RWPE2 (cell line): ENCODE results near the gene TH.

Experiments
- ATAC-seq: fragments of 200-7000 bp; cut with Tn5 transposase; 3 replicates; pipeline ENCODE4 v1.9.1; 2021; ENCODE audit warnings: low read depth
- DNase-seq: peaks from one replicate; pipeline ENCODE4 v3.0.0-alpha.2; 2020; ENCODE audit warnings: low spot score
- H3K27ac ChIP-seq: fragments of 450-650 bp; 2 replicates; pipeline ENCODE4 v1.5.1; 2017; ENCODE audit warnings: mild to moderate bottlenecking; ENCODE audit not compliant: poor library complexity, severe bottlenecking
- H3K27me3 ChIP-seq: fragments of 250-450 bp; sonication (Bioruptor Pico); 2 replicates; pipeline ENCODE4 v1.5.1; 2021; ENCODE audit warnings: mild to moderate bottlenecking, moderate library complexity; ENCODE audit not compliant: insufficient read depth, poor library complexity, severe bottlenecking
- H3K36me3 ChIP-seq: fragments of 250-450 bp; sonication (Bioruptor Pico); 2 replicates; pipeline ENCODE4 v1.5.1; 2020; ENCODE audit warnings: low read depth, mild to moderate bottlenecking, moderate library complexity
- H3K4me1 ChIP-seq: fragments of 250-450 bp; sonication (Bioruptor Pico); 2 replicates; pipeline ENCODE4 v1.5.1; 2021; ENCODE audit warnings: mild to moderate bottlenecking, moderate library complexity; ENCODE audit not compliant: insufficient read depth, poor library complexity, severe bottlenecking
- H3K4me3 ChIP-seq: fragments of 250-450 bp; sonication (Bioruptor Pico); 2 replicates; pipeline ENCODE4 v1.5.1; 2021; ENCODE audit warnings: mild to moderate bottlenecking, moderate library complexity; ENCODE audit not compliant: severe bottlenecking
- H3K9me3 ChIP-seq: fragments of 250-450 bp; sonication (Bioruptor Pico); 2 replicates; pipeline ENCODE4 v1.5.1; 2021; ENCODE audit warnings: mild to moderate bottlenecking, moderate library complexity; ENCODE audit not compliant: severe bottlenecking
- CTCF ChIP-seq: fragments of 450-650 bp; IDR thresholded peaks from one replicate; pipeline ENCODE4 v1.5.1; 2017; ENCODE audit warnings: mild to moderate bottlenecking, moderate library complexity; ENCODE audit not compliant: poor library complexity, severe bottlenecking

TH gene

GRCh38 chr11:2186669-2187279 lies 15.2 kb upstream of the TH start:
- no peaks in the 10 kb centered on the region for H3K9me3 ChIP-seq
- H3K4me3 ChIP-seq, result no peak overlapping the region
- no peak overlapping the region for H3K27ac ChIP-seq
- H3K27me3 ChIP-seq, result no peaks in the 10 kb centered on the region
- peak; percentile 45; the same call in 1 of the 3 replicates for ATAC-seq
- TF ChIP-seq CTCF, result peak; percentile 38
- no peaks in the 10 kb centered on the region for H3K36me3 ChIP-seq
- no peaks in the 10 kb centered on the region for H3K4me1 ChIP-seq
- no peak for DNase-seq

- H3K4me1 ChIP-seq, result peaks cover 10% of the 10 kb centered on the region
- no peaks in the 10 kb centered on the region for H3K27me3 ChIP-seq
- ATAC-seq, result no peak
- H3K4me3 ChIP-seq, result no peak overlapping the region
- TF ChIP-seq CTCF, result no peak
- no peaks in the 10 kb centered on the region for H3K9me3 ChIP-seq
- no peak for DNase-seq
- no peak overlapping the region for H3K27ac ChIP-seq
- H3K36me3 ChIP-seq, result no peaks in the 10 kb centered on the region
Measured at GRCh38 chr11:2185324-2186085, 13.9 kb upstream of the TH start.

- peaks cover 35% of the 10 kb centered on the region for H3K4me1 ChIP-seq
- ATAC-seq (no peak), DNase-seq (no peak)
- H3K27me3 ChIP-seq, result no peaks in the 10 kb centered on the region
- H3K4me3 ChIP-seq, result no peak overlapping the region
- H3K27ac ChIP-seq, result peak overlapping the region; percentile 98
- H3K9me3 ChIP-seq, result no peaks in the 10 kb centered on the region
- H3K36me3 ChIP-seq, result no peaks in the 10 kb centered on the region
- no peak for TF ChIP-seq CTCF
Measured at GRCh38 chr11:2182692-2183474, 11.3 kb upstream of the TH start.

GRCh38 chr11:2182075-2182474 lies 10.5 kb upstream of the TH start:
- DNase-seq (no peak), ATAC-seq (no peak)
- no peaks in the 10 kb centered on the region for H3K9me3 ChIP-seq
- H3K27me3 ChIP-seq, result no peaks in the 10 kb centered on the region
- H3K4me1 ChIP-seq, result peaks cover 35% of the 10 kb centered on the region
- TF ChIP-seq CTCF, result no peak
- H3K4me3 ChIP-seq, result no peak overlapping the region
- no peaks in the 10 kb centered on the region for H3K36me3 ChIP-seq
- peak overlapping the region; percentile 98 for H3K27ac ChIP-seq
